ENCODE measurements around the gene THAP3.

THAP3 gene

GRCh38 chr1:6624710-6625583 lies at the start of gene THAP3:
Gene THAP3, plus strand, starts transcription at chr1:6624868. Its CDS starts 351 bp downstream, at chr1:6625219.
- peak; percentile 82 for DNase-seq (ENCODE audit: low spot score)

GRCh38 chr1:6577831-6578525 lies 46.7 kb upstream of the THAP3 start:
- DNase-seq (ENCODE audit: low spot score) = no peak

- no peak for DNase-seq (ENCODE audit: low spot score)
Observed at GRCh38 chr1:6578624-6579373, 45.9 kb upstream of the THAP3 start.

GRCh38 chr1:6579374-6580118 lies 45.1 kb upstream of the THAP3 start, which contains the start of gene ZBTB48:
Gene ZBTB48, plus strand, starts transcription at chr1:6579994. Its CDS starts 616 bp downstream, at chr1:6580610.
- peak; percentile 96 for DNase-seq (ENCODE audit: low spot score)

GRCh38 chr1:6580119-6580592 lies 44.5 kb upstream of the THAP3 start:
- DNase-seq (ENCODE audit: low spot score) = no peak

- no peak for DNase-seq (ENCODE audit: low spot score)
Observed at GRCh38 chr1:6580593-6581409, 43.9 kb upstream of the THAP3 start.

- DNase-seq (ENCODE audit: low spot score) = no peak
Observed at GRCh38 chr1:6581561-6582305, 42.9 kb upstream of the THAP3 start.

GRCh38 chr1:6582370-6582769 lies 42.3 kb upstream of the THAP3 start:
- peak; percentile 36 for DNase-seq (ENCODE audit: low spot score)

GRCh38 chr1:6584126-6585080 lies 40.3 kb upstream of the THAP3 start:
- no peak for DNase-seq (ENCODE audit: low spot score)

GRCh38 chr1:6585081-6585722 lies 39.5 kb upstream of the THAP3 start:
- DNase-seq (ENCODE audit: low spot score) = no peak

GRCh38 chr1:6585841-6586240 lies 38.8 kb upstream of the THAP3 start:
- no peak for DNase-seq (ENCODE audit: low spot score)

GRCh38 chr1:6586404-6586816 lies 38.3 kb upstream of the THAP3 start:
- no peak for DNase-seq (ENCODE audit: low spot score)

GRCh38 chr1:6587261-6588005 lies 37.2 kb upstream of the THAP3 start:
- no peak for DNase-seq (ENCODE audit: low spot score)

GRCh38 chr1:6588128-6588892 lies 36.4 kb upstream of the THAP3 start:
- no peak for DNase-seq (ENCODE audit: low spot score)

- DNase-seq (ENCODE audit: low spot score) = peak; percentile 22
Observed at GRCh38 chr1:6588893-6589520, 35.7 kb upstream of the THAP3 start.

- DNase-seq (ENCODE audit: low spot score) = no peak
Observed at GRCh38 chr1:6590046-6590445, 34.6 kb upstream of the THAP3 start.
